Suprapubic skin (tissue), 3 donors: ENCODE data around the gene LARGE1.

ENCODE experiments used
- EP300 ChIP-seq: sonication (generic); formaldehyde crosslinking; IDR thresholded peaks from one replicate; pipeline ENCODE4 v1.6.1; 2017; ENCODE audit warnings: antibody characterized with exemption
- TF ChIP-seq, protein P1 (sequence below), 2 donors: fragments of 200-600 bp in 1 of 2; fragments of 450-650 bp in 1 of 2; sonication (generic) in 1 of 2; IDR thresholded peaks; one replicate each; pipeline ENCODE4 v1.5.1; 2016 to 2019; ENCODE audit warnings: antibody characterized with exemption in 2 of 2, mild to moderate bottlenecking in 1 of 2, moderate library complexity in 1 of 2

DNA sequence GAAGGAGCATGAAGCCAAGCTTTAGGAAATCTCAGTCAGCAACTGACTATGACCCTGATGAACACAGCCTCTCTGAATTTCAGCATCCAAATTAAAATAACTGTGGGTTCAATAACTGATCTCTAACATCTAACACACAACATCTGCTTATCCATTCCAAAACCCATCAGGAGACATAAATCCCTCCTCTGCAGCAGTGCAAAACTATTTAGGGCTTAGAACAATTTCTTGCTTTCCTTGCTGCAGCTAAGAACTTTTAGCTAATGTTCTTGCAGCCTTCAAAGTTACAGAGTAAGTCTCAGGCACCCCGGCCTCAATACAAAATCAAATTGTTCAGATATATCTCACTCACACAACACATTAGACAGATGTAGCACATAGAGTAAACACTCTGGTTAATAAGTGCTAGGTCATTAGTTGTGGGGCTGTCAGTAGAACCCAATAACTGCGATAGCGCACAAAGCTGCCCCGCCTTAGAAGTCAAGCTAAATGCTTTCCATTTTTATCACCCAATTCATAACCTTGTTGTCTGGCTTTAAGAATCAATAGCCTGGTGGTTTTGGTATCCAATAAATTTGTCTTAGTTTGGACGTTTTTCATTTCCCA, 139.6 kb downstream of the LARGE1 start:
- TF ChIP-seq, protein P1, sequence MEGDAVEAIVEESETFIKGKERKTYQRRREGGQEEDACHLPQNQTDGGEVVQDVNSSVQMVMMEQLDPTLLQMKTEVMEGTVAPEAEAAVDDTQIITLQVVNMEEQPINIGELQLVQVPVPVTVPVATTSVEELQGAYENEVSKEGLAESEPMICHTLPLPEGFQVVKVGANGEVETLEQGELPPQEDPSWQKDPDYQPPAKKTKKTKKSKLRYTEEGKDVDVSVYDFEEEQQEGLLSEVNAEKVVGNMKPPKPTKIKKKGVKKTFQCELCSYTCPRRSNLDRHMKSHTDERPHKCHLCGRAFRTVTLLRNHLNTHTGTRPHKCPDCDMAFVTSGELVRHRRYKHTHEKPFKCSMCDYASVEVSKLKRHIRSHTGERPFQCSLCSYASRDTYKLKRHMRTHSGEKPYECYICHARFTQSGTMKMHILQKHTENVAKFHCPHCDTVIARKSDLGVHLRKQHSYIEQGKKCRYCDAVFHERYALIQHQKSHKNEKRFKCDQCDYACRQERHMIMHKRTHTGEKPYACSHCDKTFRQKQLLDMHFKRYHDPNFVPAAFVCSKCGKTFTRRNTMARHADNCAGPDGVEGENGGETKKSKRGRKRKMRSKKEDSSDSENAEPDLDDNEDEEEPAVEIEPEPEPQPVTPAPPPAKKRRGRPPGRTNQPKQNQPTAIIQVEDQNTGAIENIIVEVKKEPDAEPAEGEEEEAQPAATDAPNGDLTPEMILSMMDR (IDR thresholded peaks at IDR 0.05), result no peak
- no peak for TF ChIP-seq EP300
